ENCODE results near the gene NEU4.

- TF ChIP-seq, protein P1, sequence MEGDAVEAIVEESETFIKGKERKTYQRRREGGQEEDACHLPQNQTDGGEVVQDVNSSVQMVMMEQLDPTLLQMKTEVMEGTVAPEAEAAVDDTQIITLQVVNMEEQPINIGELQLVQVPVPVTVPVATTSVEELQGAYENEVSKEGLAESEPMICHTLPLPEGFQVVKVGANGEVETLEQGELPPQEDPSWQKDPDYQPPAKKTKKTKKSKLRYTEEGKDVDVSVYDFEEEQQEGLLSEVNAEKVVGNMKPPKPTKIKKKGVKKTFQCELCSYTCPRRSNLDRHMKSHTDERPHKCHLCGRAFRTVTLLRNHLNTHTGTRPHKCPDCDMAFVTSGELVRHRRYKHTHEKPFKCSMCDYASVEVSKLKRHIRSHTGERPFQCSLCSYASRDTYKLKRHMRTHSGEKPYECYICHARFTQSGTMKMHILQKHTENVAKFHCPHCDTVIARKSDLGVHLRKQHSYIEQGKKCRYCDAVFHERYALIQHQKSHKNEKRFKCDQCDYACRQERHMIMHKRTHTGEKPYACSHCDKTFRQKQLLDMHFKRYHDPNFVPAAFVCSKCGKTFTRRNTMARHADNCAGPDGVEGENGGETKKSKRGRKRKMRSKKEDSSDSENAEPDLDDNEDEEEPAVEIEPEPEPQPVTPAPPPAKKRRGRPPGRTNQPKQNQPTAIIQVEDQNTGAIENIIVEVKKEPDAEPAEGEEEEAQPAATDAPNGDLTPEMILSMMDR (conservative IDR thresholded peaks at IDR 0.05; ENCODE audit: low read length) = no peak
- no peak for TF ChIP-seq EZH2phosphoT487 (IDR thresholded peaks at IDR 0.05; ENCODE audit: borderline replicate concordance, low read depth, low read length)
Observed at GRCh38 chr2:241801611-241802420, 7.2 kb upstream of the NEU4 start.

Data from OCI-LY7 (cell line).